GM12878 (cell line): Measurements from ENCODE around the gene NAT14. TPM values are rescaled to one million over a fixed set of nuclear protein-coding genes. Genes with fewer than 3 reads are reported as not detected.
A peak's percentile ranks its signal among the peaks of the same experiment; 100 is the strongest.

Experiments
- ATAC-seq: fragments of 200-7000 bp; cut with Tn5 transposase; 3 replicates; pipeline ENCODE4 v1.9.1; 2020; ENCODE audit warnings: mild to moderate bottlenecking, moderate library complexity
- BruUV-seq: library from RNA; stranded (reverse); fragments of 400-500 nt; replicated peaks from 2 replicates; lab custom pipeline; 2021; lab: Mats Ljungman, UMichigan
- CTCF ChIA-PET: fragments of 300-600 bp; sonication (Branson Sonifier 250); formaldehyde crosslinking; extraction: SDS; loops from one replicate; lab custom pipeline; 2021; ENCODE audit warnings: inconsistent platforms; lab: Yijun Ruan, JAX
- POLR2A ChIA-PET: fragments of 350-600 bp; formaldehyde crosslinking; extraction: SDS; loops from one replicate; lab custom pipeline; 2021; ENCODE audit warnings: inconsistent platforms; lab: Charles Lee
- RAD21 ChIA-PET: fragments of 300-600 bp; sonication (Branson Sonifier 250); formaldehyde crosslinking; loops from one replicate; lab custom pipeline; 2023; ENCODE audit warnings: antibody characterized with exemption; ENCODE audit not compliant: unreplicated experiment; lab: Charles Lee
- SMC1A ChIA-PET: fragments of 300-600 bp; sonication (Branson Sonifier 250); formaldehyde crosslinking; loops from one replicate; lab custom pipeline; 2023; ENCODE audit not compliant: unreplicated experiment, uncharacterized antibody; lab: Charles Lee
- DNase-seq: peaks from one replicate; pipeline ENCODE4 v3.0.0-alpha.2; 2011; ENCODE audit warnings: low read depth, low spot score
- FAIRE-seq: peaks from 3 replicates; lab custom pipeline; 2011; peaks lifted over from hg19 to GRCh38; lab: Jason Lieb, UNC
- H2AFZ ChIP-seq: 2 replicates; pipeline ENCODE4 v1.6.0; 2011; ENCODE audit warnings: low read depth, low read length, control low read depth; ENCODE audit not compliant: control insufficient read depth
- H3K27ac ChIP-seq: 2 replicates; pipeline ENCODE4 v1.5.1; 2011; ENCODE audit warnings: control low read depth; ENCODE audit not compliant: control insufficient read depth, insufficient read depth
- H3K27me3 ChIP-seq, 2 experiments: replicated peaks in 1 of 2; 2 replicates each; pipeline versions ENCODE4 v1.6.0 to v1.6.1; 2011; ENCODE audit warnings: low read length in 1 of 2; ENCODE audit not compliant: control insufficient read depth in 2 of 2, insufficient read depth in 2 of 2
- H3K36me3 ChIP-seq, 2 experiments: 2 replicates each; pipeline ENCODE4 v1.5.1; 2011; ENCODE audit warnings: low read length in 1 of 2; ENCODE audit not compliant: control insufficient read depth in 2 of 2, insufficient read depth in 2 of 2
- H3K4me1 ChIP-seq: 2 replicates; pipeline ENCODE4 v1.6.1; 2011; ENCODE audit warnings: mild to moderate bottlenecking, low read length, moderate library complexity, mixed read lengths; ENCODE audit not compliant: control insufficient read depth, insufficient read depth
- H3K4me2 ChIP-seq: 2 replicates; pipeline ENCODE4 v1.6.0; 2011; ENCODE audit warnings: control low read depth; ENCODE audit not compliant: control insufficient read depth, insufficient read depth
- H3K4me3 ChIP-seq: fragments of 200-600 bp; sonication (generic); 2 replicates; pipeline ENCODE4 v1.5.1; 2016
- H3K79me2 ChIP-seq: 2 replicates; pipeline ENCODE4 v1.6.0; 2011; ENCODE audit warnings: low read length; ENCODE audit not compliant: control insufficient read depth, insufficient read depth
- H3K9ac ChIP-seq: 2 replicates; pipeline ENCODE4 v1.8.0; 2011; ENCODE audit warnings: low read length, control low read depth, mixed read lengths; ENCODE audit not compliant: control insufficient read depth, insufficient read depth
- H3K9me3 ChIP-seq: replicated peaks from 3 replicates; pipeline ENCODE4 v1.5.1; 2011; ENCODE audit warnings: mild to moderate bottlenecking, low read length; ENCODE audit not compliant: control insufficient read depth, insufficient read depth
- H4K20me1 ChIP-seq: 2 replicates; pipeline ENCODE4 v1.6.0; 2011; ENCODE audit not compliant: control insufficient read depth, insufficient read depth
- BHLHE40 ChIP-seq, 2 experiments: fragments of 450-650 bp in 1 of 2; IDR thresholded peaks; 2 replicates each; pipeline ENCODE4 v1.6.1; 2011 to 2017; ENCODE audit warnings: low read depth in 2 of 2, borderline replicate concordance in 1 of 2, improper control_type of control experiment in 1 of 2, low read length in 1 of 2, mild to moderate bottlenecking in 1 of 2
- GABPA ChIP-seq: IDR thresholded peaks from 2 replicates; pipeline ENCODE4 v1.6.1; 2014; ENCODE audit warnings: antibody characterized with exemption, low read depth, mild to moderate bottlenecking, inconsistent platforms
- IKZF2 ChIP-seq, 2 experiments: fragments of 450-650 bp; IDR thresholded peaks; 2 replicates each; pipeline ENCODE4 v1.6.1; 2017; ENCODE audit warnings: mild to moderate bottlenecking in 2 of 2, moderate library complexity in 2 of 2
- MLLT1 ChIP-seq: fragments of 450-650 bp; IDR thresholded peaks from 2 replicates; pipeline ENCODE4 v1.6.1; 2016; ENCODE audit warnings: mild to moderate bottlenecking
- SREBF2 ChIP-seq: IDR thresholded peaks from 2 replicates; pipeline ENCODE4 v1.6.1; 2012; ENCODE audit warnings: mild to moderate bottlenecking, low read length
- YY1 ChIP-seq: IDR thresholded peaks from 2 replicates; pipeline ENCODE4 v1.6.1; 2011; ENCODE audit warnings: low read depth, mild to moderate bottlenecking, low read length
- WGBS: methylation state at CpG from one replicate; pipeline ENCODE4 v1.1.6; 2016; ENCODE audit warnings: low lambda C conversion rate; ENCODE audit not compliant: insufficient replicate concordance, insufficient coverage; ENCODE audit errors: missing lambda C conversion rate; 5-methylcytosine and 5-hydroxymethylcytosine counted together
- in situ Hi-C: fragments of 300-500 bp; cut with MboI; formaldehyde crosslinking; loops from 9 replicates; pipeline ENCODE4 v1.14.3; 2018; ENCODE audit warnings: mixed read lengths
- intact Hi-C: fragments of 100-400 bp; cut with micrococcal nuclease; formaldehyde crosslinking; loops from one replicate; pipeline ENCODE4 v1.14.2; 2022; ENCODE audit not compliant: unreplicated experiment
- polyA plus RNA-seq, 11 experiments: library from polyadenylated mRNA; depleted of rRNA in 4 of 11; unstranded in 6 of 11; stranded (reverse) in 5 of 11; fragments of >200 nt; fragmentation: Nextera tagmentation in 4 of 11; fragmentation: Illumina TruSeq in 1 of 11; extraction: Ambion mirVana in 4 of 11; extraction: Trizol in 1 of 11; gene quantifications; 1 replicate in 1 of 11; 2 replicates in 10 of 11; pipeline versions ENCODE4 v1.2.1 to v1.2.3, GENCODE V29; 2011 to 2016; ENCODE audit warnings: inconsistent platforms in 2 of 11, missing spikeins in 2 of 11, low read depth in 1 of 11
- total RNA-seq, 4 experiments: library from RNA; depleted of rRNA in 3 of 4; stranded (reverse); fragments of >200 nt in 3 of 4; fragmentation: Illumina TruSeq in 1 of 4; extraction: Trizol in 1 of 4; gene quantifications; 2 replicates each; pipeline versions ENCODE4 v1.2.1 to v1.2.3, GENCODE V29; 2013 to 2021

Gene NAT14
- total and polyA plus RNA-seq, 10 of the 15 experiments (the other 5 are each of a cell fraction or from before 2014, with no cell fraction given), result 0.87 to 23.6 (median 9.7) TPM

- DNase-seq, result no peak
- H3K4me1 ChIP-seq, result peaks cover 5% of the 10 kb centered on the region
- ChIA-PET POLR2A (no interaction called here), SMC1A (no interaction called here), RAD21 (no interaction called here), CTCF (interaction anchor here (0.6 kb wide), 1 partner anchor 353 kb away, joined by 7 read pairs; no protein-coding TSS in a partner anchor)
- H3K4me2 ChIP-seq, result no peak overlapping the region
- in situ Hi-C loops (no loop called here), intact Hi-C loops (no loop called here)
- no peak for FAIRE-seq
- H3K9me3 ChIP-seq, result no peaks in the 10 kb centered on the region
- H3K9ac ChIP-seq, result no peak overlapping the region
- H3K79me2 ChIP-seq, result no peaks in the 10 kb centered on the region
- H3K36me3 ChIP-seq, result no peaks in the 10 kb centered on the region
- no TSS peak for BruUV-seq
- WGBS, result 46% methylated on average over 25 of the region's 26 CpGs
- H3K4me3 ChIP-seq, result no peak overlapping the region
- TF ChIP-seq BHLHE40 (IDR thresholded peaks at IDR 0.05; ENCODE audit: borderline replicate concordance in 1 of 2, low read depth in 2 of 2, low read length in 1 of 2) (no peak), SREBF2 (no peak), YY1 (no peak)
- no peaks in the 10 kb centered on the region; a peak in 1 of 4 replicates for H3K27me3 ChIP-seq
- no peak for ATAC-seq
- H3K27ac ChIP-seq, result no peak overlapping the region
- H2AFZ ChIP-seq, result no peak overlapping the region
- H4K20me1 ChIP-seq, result no peaks in the 10 kb centered on the region
Observed at GRCh38 chr19:55500368-55500952, 15.5 kb downstream of the NAT14 start.

GRCh38 chr19:55502197-55502952 is 17.4 kb downstream of the NAT14 start:
- Histone ChIP-seq H3K9me3 (no peaks in the 10 kb centered on the region), H3K27ac (no peak overlapping the region), H3K9ac (no peak overlapping the region), H3K4me3 (no peak overlapping the region), H3K36me3 (no peaks in the 10 kb centered on the region), H4K20me1 (no peaks in the 10 kb centered on the region), H3K79me2 (no peaks in the 10 kb centered on the region), H2AFZ (no peak overlapping the region), H3K4me2 (no peak overlapping the region), H3K27me3 (no peaks in the 10 kb centered on the region), H3K4me1 (peaks cover 5% of the 10 kb centered on the region)
- no peak for ATAC-seq
- in situ Hi-C loops (no loop called here), intact Hi-C loops (loop anchor here (2.0 kb wide), 1 partner anchor 362 kb away; no protein-coding TSS in a partner anchor)
- TF ChIP-seq IKZF2 (IDR thresholded peaks at IDR 0.05), result peak; percentile 35 to 54; a peak in 2 of 4 replicates
- no peak for TF ChIP-seq GABPA
- 0 out of 2 replicates have a peak, but pooled peaks have one; percentile 21 for TF ChIP-seq MLLT1
- FAIRE-seq, result no peak
- WGBS, result 70% methylated on average over 9 of the region's 9 CpGs
- ChIA-PET POLR2A (no interaction called here), RAD21 (no interaction called here), CTCF (interaction anchor here (1.4 to 3.7 kb wide), 2 partner anchors 35 to 362 kb away, joined by 3 to 88 read pairs; no protein-coding TSS in a partner anchor), SMC1A (no interaction called here)
- BruUV-seq, result no TSS peak
- DNase-seq, result no peak
